Fibroblast of skin of back (primary cell): Measurements from ENCODE around the gene CD300H. TPM values are rescaled to one million over a fixed set of nuclear protein-coding genes. Genes with fewer than 3 reads are reported as not detected.

Source experiments
- DNase-seq: peaks from one replicate; pipeline ENCODE4 v3.0.0-alpha.2; 2013
- polyA plus RNA-seq, 2 experiments: library from polyadenylated mRNA; unstranded; fragments of 120-200 nt; gene quantifications; one replicate each; pipeline ENCODE4 v1.2.1, GENCODE V29; 2013; ENCODE audit not compliant: insufficient read length in 2 of 2

The CD300H gene
- polyA plus RNA-seq (2013, experiment 1 of 2; ENCODE audit: insufficient read length) = not detected
- not detected for polyA plus RNA-seq (2013, experiment 2 of 2; ENCODE audit: insufficient read length)

DNA sequence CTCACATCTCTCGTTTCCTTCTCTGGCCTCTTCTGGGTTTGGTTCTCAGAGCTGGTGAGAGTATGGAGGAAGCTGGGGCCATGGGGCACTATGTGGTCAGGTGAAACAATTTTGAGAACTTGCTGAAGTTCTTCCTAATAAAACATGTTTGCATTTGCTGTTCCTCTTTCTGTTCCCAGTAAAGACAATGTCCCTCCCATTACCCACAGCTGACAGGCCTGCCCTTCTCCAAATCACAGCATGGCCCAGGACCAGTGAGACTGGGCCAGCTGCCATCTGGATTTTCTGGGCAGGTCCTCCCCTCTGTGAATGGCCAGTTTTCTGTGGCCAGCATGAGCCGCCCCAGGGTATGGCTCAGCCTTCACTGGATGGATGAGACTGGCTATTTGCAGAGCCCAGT is at the start of gene CD300H:
Gene CD300H (minus strand): TSS at position 113 of the 400 bp plus-strand sequence.
- DNase-seq = no peak

DNA sequence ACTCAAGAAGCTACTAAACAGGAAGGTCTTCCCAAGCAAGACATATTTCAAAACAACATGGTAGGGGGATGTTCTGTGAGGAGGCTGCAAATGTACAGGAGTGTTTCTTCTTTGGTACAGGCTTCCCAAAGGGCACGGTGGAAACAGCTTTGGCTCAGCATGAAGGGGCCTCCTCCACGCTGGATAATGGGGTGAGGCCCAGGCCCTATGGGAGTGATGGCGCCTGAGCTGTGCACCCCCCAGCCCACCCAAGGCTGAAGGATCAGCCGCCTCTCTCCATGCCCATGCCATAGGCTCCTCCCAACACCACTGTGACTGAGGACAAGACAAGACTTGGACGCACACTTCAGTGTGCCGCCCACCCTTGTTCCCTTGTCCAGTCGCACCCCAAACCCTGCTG is 49.4 kb upstream of the CD300H start:
- no peak for DNase-seq

DNA sequence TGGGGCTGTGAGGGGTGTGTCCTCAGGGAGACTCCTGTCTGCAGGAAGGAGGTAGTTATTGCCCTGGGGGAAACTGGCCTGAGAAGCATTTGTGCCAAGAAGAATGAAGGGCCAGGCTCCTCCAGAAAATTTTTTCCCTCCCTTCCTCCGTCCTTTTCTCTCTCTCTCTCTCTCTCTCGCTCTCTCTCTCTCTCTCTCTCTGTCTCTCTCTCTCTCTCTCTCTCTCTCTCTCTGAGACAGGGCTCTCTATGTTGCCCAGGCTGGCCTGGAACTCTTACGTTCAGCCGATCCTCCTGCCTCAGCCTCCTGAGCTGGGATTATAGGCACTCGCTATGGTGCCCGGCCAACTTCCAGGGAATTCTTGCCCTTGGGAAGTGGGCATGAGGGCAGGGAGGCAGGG is 44.7 kb upstream of the CD300H start:
- DNase-seq = no peak

DNA sequence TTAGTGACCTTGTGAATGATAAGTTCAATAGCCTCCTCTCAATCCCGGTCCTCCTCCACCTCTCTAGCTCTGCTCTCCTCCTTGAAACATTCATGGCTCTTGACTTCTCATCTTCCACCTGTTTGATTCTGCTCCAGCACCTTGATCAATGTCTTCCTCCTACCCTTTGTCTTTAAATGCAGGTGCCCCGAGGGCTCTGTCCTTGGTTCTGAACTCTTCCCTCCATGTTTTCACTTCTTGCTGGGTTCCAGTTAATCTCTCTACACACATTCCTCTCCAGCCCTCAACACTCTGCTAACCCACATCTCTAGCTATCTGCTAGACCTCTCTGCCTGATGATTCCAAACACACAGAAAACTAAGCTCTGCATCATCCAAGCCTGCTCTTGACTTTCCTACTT is 42.8 kb upstream of the CD300H start:
- DNase-seq = no peak

DNA sequence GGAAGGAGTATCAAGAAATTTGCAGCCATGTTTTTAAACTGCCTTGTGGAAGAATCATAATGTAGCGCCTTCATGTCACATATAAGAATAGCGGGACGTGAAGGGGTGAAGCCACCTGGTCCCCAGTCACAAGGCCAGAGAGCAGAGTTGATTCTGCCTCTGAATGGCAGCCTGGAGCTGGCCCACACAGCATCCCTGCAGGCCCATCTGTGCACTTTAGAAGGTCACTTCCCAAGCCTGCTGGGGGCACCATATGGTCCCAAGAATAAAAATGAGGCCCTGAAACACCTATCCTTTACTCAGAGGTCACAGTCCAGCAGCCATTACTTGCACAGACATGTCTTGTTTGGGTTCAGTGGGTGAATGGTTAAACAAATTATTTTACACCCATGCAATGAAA is 41.2 kb upstream of the CD300H start:
- no peak for DNase-seq

DNA sequence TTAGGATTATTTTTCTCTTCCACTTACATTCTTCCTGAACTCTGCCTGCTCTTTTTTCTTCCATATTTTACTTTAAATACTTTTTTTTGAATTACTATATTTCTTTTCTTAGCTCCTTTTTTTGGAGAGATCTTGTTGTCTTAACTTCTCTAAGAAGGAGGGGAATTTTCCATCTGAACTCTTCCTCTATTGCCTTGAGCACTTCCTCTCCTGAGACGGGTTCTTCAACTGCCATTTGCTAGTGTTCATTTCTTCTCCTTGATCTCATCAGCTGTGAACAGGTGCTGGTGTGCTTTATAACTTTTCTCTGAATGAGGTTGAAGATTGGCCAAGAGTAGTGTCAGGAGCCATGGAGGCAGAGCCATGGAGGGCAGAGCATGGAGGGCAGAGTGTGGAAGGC is 39.9 kb upstream of the CD300H start:
- DNase-seq = no peak

DNA sequence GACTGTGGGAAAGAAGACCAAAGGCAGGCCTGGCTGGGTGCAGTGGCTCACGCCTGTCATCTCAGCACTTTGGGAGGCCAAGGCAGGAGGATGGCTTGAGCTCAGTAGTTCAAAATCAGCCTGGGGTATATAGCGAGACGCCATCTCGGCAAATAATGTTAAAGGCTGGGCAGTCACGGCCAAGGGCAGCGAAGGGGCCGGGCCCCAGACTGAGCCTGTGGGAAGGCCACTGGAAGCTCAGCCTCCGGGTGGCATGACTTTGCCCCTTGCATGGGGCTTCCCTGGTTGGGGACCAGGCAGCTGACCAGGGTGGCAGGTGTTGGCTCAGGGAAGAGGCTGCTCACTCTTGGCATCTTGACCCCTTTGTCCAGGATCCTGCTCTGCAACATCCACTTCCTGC is 38.7 kb upstream of the CD300H start:
- no peak for DNase-seq

DNA sequence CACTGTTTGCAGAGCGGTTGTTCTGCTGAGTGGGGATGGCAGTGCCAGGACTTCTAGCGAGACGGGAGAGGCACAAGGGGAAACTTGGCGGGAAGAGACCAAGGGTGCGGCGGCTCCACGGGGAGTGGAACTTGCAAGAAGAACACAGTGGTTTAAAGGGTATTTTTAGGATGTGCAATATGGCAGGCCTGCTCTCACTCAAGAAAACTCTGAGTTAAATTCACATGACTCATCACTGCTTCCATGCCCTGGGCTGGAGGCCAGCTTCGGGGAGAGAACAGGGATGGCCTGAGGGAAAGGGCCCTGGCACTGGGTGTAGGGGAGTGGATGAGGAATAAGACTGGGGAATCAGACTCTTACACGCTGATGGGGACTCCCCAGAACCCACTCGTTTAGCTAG is 38.1 kb upstream of the CD300H start:
- DNase-seq = peak; percentile 69

DNA sequence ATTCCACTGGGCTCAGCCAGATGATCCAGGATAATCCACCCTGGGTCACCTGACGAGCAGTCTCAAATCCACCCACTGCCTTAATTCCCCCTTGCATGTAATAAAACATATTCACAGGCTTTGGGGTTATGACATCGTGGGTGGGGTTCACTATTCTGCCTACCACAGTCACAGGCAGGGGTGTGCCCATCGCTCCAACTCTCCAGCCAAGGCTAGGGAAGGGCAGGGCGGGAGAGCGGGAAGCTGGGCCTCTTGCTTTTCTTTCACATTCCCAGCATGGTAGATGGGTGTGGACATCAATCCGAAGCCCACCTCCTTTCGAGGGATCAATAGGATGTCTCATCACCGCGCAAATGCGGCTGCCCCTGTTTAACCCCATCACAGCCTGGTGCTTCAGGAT is 37.5 kb upstream of the CD300H start:
- no peak for DNase-seq

DNA sequence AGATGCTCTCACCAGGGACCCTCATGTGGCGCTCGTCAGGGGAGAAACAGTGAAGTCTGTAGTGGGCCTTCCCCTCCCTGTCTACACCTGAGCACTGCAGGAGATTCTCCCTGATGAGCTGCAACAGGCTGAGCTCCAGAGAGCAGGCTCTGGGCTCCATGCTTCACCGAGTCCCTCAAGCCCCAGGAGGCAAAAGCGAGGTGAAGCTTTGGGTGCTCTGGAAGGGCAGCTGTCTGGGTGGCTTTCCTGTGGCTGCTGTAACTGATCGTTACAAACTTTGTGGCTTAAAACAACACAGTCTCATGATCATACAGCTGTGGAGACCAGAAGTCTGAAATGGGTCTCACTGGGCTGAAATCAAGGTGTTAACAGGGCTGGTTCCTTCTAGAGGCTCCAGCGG is 36.9 kb upstream of the CD300H start:
- DNase-seq = no peak

DNA sequence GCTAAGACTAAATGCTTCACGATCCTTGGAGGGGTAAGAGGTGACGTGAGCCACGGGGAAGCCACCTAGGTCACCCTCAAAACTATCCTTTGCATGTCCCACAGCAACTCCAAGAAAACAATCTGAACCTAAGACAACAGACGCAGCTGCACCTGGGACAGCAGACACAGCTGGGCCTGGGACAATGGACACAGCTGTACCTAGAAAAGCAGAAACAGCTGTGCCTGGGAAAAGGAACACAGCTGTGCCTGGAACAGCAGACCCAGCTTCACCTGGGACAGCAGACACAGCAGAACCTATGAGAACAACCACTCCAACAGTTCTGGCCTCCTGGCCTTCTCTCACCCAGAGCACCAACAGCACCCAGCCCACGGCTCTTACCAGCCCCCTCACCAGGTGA is 36.4 kb upstream of the CD300H start:
- no peak for DNase-seq

DNA sequence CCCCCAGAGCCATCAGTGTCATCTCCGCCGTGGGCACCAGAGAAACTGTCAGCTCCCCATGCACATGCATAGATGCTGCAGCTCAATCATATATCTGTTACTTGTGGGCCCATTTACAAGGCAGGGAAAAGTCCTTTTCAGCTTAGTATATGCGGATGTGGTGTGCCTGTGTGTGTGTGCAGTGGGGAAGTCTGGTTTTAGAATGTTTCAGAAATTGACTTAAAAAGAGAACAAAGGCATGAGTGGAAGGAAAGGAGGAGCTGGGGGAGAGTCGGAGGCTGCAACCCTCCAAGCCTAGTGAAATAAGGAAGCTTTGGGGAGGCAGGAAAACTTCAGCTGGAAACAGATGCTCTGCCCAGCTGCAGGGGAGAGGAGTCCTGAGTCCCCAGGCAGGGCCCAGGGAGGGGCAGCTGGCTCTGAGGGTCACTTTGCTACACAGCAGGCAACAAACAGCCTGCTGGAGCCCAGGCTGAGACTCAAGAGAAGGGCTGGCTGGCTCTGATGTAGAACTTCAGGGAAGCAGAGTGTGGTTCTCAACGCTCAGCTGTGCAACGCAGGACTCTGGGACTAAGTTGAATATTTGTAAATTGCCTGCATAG is 35.8 kb upstream of the CD300H start:
- DNase-seq = no peak

DNA sequence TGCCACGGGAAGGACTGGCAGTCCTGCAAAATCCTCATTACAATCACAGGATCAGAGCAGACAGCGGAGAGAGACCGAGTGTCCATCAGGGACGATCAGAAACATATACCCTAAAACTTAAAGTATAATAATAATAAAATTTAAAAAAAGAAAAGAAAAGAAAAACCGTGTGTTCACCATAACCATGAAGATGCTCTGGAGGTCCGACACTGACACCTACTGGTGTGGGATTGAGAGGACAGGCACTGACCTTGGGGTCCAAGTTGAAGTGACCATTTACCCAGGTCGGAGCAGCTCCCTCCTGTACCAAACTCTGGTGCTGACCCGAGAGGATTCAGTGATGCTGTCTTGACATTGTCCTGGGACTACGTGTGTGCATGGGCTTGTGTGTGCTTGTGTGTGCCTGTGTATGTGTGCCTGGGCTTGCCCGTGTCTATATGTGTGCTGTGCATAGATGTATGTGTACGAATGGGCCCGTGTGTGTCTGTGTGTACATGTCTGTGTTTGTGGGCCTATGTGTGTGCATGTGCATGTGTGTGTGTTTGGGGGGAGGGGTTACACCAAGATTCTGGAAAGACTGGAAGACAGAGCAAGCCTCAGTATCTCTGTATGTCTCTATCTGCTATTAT is 34.7 kb upstream of the CD300H start:
- DNase-seq = peak; percentile 22

DNA sequence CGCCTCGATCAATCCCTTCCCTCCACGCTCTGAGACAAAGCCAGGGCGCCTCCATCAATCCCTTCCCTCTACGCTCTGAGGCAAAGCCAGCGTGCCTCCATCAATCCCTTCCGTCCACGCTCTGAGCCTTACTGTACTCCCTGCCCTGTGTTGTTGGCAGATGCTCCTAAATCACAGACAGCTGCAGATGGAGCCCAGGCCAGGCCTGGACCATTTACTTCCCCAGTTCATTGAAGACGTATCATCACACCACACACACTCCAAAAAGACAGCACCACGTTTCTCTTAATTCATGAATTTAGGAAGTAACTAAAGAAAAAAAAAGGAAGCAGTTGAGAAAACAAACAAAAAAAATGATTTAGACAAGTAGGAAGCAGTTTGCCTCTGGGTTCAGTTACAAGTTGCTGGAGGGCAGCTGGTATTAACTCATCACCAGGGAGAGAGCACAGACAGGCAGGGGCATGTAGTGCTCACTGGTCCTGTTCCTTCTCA is 32.2 kb upstream of the CD300H start:
- DNase-seq = no peak

DNA sequence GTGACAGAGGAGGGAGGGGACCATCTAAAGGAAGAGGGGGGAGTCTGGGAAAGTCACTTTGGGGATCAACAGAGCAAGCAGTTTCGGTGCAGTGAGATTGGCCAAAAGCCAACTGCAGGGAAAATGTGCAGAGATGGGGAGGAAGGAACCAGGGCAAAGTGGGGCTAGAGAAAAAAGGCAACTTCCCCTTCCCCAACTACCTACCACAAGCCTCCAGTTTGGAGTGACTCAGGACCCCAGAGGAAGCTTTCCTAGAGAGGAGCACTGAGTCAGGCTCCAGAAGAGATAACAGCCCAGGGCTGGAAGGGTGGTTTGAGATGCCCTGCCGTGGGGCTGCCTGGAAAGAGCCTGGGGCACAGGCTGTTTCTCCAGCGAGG is 31.7 kb upstream of the CD300H start:
- no peak for DNase-seq

DNA sequence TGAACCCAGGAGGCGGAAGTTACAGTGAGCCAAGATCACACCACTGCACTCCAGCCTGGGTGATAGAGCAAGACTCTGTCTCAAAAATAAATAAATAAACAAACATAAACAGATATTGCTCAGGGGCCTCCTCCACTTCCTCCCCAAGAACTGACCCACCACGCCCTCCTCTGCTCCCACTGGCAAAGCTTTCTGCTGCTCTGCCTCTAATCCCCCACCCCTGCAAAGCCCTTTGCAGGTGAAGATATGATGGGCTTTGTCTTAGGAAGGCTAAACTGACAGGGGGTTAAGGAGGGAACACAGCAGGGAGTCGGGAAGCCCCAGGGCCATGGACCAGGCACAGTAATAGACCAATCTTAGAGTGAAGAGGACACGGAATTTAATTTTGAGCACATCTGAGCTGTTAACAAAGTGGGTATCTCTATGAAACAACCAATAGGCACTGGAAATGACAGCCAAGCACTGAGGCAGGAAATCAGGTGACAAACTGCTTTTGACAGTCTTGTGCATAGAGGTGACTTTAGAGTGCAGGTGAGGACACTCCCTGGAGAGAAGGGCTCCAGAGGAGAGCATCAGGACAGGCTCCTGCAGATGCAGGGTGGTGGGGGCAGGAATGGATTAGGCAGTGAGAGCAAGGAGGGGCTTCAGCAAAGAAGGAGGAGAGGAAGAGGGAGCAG is 31.2 kb upstream of the CD300H start:
- DNase-seq = no peak

DNA sequence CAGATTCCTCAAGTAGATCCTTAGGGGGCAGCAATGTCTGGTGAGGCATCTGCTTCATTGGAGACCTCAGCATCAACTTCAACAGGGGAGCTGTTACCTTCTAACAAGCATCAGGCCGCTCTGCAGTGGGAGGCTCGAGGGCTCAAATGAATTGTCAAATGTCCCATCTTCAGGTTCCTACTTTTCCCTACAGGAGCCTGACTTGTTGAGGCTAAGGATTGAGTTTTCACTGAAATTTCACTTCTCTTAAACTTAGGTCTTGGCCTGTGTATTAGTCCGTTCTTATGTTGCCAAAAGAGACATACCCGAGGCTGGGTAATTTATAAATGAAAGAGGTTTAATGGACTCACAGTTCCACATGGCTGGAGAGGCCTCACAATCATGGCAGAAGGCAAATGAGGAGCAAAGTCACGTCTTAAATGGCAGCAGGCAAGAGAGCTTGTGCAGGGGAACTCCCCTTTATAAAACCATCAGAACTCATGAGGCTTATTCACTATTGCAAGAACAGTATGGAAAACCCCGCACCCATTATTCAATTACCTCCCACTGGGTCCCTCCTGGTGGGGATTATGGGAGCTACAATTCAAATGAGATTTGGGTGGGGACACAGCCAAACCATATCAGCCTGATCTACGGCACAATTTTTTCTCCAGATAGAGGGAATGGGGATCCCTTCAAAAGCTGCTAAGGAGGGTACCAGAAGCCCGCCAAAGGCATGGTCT is 29.9 kb upstream of the CD300H start:
- DNase-seq = no peak

DNA sequence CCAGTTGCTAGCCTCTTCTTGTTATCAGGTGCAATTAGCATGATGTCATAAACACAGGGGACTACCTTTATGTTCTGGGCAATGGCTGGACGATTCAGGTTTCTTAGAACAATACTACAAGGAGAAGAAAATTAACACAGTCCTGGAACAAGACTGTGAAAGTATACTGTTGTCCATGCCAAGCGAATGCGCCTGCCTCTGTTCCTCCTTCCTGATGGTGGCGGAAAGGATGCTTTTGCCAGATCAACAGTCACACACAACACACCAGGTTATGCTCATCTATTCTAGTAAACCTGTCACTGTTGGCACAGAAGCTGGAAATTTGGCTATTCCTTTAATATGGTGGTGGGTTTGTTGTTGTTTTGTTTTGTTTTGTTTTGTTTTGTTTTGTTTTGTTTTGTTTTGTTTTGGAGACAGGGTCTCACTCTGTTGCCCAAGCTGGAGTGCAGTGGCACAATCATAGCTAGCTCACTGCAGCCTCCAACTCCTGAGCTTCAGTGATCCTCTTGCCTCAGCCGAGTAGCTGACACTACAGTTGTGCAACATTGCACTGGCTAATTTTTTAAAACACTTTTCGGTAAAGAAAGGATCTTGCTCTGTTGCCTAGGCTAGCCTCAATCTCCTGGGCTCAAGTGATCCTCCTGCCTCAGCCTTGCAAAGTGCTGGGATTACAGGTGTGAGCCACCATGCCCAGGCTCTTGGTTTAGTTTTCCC is 27.9 kb upstream of the CD300H start:
- DNase-seq = no peak

DNA sequence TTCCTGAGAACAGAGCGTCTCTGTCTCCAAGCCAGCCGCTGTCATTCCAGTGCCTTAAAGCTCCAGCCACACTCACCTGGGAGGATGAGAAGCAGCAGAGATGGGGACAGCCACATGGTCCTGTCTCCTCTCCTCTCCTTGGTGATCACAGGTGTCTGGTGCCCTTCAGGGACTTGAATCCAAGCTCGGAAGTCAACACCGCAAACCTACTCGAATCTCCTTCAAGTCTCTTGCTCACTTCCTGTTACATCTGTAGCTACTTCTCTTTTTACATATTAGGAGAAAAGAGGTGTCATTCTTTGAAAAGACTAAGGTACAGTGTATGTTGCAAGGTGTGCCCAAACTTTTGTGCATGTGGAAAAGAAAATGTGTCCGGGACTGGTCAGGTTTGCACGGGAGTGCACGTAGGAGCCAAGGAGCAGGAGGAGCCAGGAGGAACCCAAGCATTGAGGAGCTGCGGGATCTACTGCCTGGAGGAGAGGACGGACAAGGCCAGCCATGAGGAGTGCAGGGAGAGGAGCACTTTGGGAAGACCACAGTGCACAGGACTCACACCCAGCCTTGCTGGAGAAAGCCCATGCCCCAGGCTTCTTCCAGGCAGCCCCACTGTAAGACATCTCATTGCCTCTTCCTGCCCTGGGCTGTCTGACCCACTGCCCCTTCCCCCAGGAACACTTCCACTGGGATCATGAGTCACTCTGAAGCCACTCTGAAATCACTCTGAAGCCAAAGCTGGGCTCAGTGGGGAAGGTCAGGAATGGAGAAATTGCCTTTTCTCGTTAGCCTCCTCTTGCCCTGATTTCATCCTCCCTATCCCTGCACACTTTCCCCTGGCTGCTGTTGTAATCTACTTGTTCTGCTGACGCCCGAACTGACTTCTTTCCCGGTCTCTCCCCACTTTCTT is 25.0 kb upstream of the CD300H start, which contains the start of gene CD300LD:
Gene CD300LD (minus strand): TSS at position 197 of the 904 bp plus-strand sequence. CDS start 81 bp downstream, at position 116.
- DNase-seq = no peak

DNA sequence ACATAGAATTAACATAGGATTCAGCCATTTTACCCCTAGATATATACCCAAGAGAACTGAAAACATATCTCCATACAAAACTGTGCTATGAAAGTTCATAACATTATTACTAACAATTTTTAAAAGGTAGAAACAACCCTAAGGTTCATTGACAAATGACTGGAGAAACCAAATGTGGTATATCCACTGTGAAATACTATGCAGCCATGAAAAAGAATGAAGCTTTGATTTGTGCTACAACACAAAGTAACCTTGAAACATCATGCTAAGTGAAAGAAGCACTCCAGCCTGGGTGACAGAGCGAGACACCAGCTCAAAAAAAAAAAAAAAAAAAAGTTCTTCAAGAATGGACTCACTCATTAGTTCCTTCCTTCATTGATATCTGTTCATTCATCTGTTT is 24.2 kb upstream of the CD300H start:
- DNase-seq = no peak

DNA sequence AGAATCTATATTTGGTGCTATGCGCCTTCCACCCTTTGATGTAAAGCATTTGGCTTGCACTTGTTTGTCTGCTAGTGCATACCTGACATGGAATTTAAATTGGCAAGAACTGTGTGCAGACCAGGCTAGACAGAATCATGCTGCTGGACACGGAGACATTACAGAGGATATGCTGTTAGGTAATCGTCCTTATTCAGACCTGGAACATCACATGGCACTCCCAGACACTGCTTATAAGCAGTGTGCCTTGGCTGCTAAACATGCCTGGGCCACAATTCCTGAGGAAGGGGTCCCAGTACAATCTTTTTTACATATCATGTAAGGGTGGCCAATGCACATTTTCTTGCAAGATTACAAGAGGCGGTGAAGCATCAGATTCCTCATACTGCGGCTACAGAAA is 18.4 kb upstream of the CD300H start:
- DNase-seq = no peak
